Stimulated activated CD4-positive, alpha-beta T cell treated with anti-CD3 and anti-CD28 coated beads, Interleukin-12 subunit alpha, Interleukin-12 subunit beta, amount 100 ng/mL, for 24 hours (primary cell): ENCODE data around the gene ERC2.

ENCODE experiments used
- DNase-seq, 2 experiments: peaks; one replicate each; pipeline ENCODE4 v3.0.0-alpha.2; 2020; ENCODE audit warnings: low read depth in 2 of 2

The ERC2 gene

DNA sequence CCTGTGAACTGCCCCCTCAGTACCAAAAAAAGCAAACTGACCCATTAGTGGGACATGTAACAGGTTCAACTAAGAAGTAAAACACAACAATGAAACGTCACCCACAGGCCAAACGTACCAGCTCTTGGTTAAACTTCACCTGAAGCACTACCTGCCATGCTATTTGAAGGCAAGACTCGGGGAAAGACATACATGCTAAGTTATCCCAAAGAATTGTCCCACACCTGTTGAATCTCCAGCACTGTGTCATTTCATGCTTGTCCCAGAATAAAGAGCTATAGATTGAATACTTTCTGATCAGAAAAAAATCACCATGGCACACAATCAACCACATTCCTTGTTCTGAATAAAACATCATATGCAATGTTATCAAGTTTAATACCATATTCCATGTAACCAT lies 785.8 kb downstream of the ERC2 start:
- no peak for DNase-seq

DNA sequence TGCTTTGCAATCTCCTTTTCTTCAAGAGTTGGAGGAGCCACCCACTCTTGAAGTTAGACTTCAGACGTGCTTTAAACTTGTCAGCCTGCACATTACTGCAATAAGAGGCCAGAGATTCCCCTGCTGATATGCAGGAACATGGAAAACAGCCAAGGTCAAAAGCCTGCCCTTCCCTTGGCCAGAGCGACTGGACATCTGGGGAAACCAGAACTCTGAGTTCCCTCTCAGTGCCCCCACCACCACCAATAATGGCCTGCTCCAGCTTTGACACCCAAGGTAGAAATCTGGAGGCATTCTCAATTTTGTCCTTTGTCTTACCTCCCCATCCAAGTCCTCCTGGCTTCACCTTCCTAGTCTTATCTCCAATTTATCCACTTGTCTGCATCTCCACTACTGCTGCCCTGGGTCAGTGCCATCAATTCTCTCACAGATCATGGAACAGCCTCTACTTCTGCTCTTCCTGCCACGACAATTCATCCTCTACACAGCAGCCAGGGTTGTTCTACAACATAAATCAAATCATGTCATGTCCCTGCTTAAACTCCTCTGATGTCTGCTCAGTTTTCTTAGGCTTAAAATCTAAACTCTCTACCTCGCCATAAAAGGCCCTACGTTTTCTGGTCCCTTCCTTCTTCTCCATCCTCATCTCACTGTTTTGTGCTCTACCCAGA lies 789.6 kb downstream of the ERC2 start:
- DNase-seq = no peak

DNA sequence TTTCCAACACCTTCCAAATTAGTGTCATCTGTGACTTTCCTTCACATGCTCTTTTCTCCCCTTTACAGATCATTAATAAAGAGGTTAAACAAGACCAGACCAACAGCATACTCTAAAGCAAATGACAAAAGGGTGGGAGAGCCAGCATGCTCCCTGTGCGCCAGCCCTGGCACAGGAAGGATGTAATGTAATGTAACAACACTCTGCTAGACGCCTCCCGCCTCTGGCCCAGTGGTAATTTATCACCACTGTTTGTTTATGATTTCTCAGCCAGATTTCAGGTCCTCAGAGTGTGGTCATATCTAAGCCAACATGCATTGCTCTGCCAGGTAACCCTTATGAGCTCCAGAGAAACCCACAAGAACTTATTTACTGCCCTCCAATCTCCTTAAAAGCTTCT lies 791.6 kb downstream of the ERC2 start:
- DNase-seq = no peak

DNA sequence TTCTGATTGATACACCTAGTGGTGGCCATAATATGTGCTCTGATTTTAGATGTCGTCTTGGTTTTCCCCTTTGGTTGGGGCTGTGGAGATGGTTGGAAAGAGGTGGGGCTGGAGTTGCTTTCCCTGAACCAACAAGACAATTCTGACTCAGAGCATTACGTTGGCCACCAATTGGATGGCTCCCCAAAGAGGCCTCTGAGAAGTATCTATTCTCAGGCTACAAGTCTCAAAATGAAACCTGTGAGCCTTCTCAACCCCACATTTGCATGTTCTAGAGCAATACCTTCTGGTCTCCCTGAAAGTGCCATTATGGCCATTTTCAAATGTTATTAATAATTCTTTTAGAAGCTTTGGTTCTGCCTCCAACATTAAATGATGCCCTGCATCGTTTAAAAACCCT lies 792.8 kb downstream of the ERC2 start:
- DNase-seq = no peak

DNA sequence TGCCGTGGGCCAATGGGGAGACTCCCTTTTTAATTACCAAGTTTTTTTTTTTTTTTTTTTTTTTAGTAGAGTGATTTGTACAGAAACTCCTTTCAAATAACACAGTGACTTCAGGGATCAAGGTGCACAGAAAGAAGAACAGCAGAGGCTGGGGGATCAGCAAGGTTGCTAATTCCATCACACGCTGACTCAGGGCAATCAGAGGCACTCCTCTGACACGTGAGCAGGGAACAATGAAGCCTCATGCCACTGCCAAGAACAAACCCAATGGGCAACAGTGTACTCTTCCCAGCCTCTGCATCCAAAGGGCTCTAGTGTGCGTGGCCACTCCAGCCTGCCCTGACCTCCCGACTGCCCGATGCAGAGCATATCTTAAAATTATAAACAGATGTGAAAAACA lies 794.5 kb downstream of the ERC2 start:
- no peak for DNase-seq

DNA sequence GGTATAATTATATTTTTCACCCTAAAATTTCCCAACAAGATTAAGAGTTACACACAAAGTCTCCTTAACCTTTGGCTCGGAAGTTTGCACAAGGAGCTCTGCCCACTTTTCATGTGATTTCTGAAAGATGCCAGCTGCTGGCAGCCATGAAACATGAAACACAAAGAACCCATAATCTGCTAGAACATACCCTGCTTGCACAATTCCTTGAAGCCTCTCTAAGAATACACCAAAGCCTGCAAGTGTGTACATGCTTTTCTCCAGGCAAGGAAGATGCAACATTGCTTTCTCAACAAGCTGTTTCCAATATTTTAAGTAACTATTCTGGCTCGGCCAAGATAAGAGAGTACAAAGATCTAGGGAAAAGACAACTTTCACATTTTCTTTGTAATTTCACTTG lies 799.1 kb downstream of the ERC2 start:
- no peak for DNase-seq

DNA sequence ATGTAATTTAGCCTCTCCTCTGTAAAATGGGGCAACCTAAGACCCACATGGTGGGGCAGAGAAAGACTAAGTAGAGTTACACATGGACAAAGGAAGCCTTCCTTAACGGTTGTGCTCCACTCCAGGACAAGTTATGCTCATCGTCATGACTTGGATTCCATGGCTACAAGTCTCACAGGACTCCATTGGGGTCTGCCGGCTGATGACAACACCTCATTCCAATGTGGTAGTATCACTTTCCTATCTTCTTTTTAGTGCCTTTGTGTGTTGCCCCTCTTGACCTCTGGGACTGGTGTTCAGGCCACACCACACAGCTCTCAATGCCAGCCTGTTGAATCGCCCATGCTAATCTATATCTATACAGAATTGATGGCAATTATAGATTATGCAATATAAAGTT lies 799.9 kb downstream of the ERC2 start:
- no peak for DNase-seq

DNA sequence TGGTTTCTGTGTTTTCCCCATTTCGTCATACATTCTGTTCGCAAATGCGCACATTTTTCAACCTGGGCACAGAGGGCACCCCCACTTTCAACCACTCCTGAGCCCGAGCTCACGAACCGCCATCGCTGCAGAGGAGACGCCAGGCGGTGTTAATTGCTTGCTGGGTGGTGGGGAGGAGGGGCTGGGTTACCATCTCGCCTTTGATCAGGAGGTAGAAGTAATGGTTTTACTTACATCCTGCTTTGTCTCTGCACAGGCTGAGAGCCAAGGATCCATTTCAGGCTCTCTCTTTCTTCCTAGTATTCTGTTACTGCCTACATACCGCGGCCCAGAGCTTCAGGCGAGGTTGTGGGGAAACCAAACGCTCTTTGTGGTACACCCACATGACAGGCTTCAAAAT lies 803.9 kb downstream of the ERC2 start:
- no peak for DNase-seq

DNA sequence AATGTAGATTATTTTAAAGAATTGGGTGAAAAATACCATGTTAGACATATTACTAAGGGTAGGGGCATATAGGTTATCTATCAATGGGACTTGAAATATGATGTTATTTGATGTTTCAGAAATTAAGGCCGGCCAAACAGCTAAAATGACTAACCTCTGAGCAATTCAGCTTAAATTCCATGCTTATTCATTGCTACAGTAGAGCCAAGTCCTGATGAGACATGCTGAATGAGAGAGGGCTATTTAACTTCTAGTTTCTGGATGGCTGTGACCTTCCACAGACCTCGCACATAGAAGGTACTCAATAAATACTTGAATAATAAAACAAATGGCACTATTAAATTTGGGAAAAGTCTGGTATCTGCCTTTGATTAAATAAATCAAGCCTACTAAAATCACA lies 805.6 kb downstream of the ERC2 start:
- DNase-seq = no peak

DNA sequence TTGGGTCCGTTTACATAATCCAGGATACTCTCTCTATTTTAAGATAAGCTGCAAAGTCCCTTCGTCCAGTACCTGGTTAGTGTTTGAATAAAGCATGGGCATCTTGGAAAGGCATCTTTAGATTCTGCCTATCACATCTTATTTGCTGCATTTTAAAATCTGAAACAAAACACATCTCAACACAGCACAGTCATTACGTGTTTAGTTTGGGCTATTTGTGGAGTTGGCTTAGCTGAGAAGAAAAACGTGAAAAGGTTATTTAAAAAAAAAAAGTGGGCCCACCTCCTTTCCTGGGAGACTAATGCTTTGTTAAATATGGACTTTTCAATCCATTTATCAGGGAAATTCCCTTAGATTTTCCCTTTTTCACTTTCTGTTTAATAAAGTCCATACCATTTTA lies 806.7 kb downstream of the ERC2 start:
- DNase-seq = no peak

DNA sequence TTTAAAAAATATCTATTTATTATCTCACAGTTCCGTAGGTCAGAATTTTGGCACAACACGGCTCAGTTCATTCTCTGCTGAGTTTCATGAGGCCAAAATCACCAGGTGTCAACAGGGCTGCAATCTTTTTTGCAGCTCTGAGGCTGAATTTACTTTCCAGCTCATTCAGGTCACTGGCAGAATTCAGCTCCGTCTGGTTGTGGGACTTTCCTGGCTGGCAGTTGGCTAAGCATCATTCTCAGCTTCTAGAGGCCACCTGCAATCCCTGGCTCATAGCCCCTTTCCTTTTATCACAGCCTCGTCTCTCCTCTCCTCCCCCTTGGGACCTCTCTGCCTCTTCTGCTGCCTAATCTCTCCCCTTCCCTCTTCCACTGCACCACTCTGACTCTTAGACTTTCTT lies 807.1 kb downstream of the ERC2 start:
- no peak for DNase-seq

DNA sequence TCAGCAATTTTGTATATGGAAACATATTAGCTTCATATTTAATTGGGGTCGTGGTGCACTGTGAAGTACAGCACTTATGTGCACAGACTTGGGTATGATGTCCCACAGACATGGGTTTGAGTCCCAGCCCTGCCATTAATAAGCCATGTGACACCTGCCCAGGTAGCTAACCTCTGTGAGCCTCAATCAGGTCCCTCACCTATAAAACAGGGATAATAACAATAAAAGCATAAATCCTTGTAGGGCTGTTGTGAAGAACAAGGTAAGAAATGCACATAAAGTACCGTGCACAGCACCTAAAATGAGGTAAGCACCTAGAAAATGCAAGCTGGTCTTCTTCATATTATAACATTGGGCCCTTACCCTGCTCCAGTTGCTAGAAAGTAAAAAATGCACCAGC lies 807.6 kb downstream of the ERC2 start:
- DNase-seq = no peak

DNA sequence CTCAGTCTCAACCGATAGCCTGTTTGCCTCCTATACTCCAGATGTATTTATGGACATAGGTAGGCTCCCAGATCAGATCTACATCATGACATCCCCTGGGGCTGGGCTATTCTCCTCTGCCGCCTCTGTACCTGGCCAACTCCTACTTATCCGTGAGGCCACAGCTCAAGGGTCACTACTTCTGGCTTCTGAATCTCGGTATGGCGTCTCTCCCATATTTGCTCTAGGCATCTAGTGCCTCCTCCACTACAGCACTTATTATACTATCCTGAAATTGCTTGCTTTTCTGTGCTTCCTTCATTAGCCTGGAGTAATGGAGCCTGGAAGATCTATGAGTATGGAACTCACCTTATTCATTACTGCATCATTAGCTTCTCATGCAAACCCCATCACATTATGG lies 808.6 kb downstream of the ERC2 start:
- DNase-seq = no peak

DNA sequence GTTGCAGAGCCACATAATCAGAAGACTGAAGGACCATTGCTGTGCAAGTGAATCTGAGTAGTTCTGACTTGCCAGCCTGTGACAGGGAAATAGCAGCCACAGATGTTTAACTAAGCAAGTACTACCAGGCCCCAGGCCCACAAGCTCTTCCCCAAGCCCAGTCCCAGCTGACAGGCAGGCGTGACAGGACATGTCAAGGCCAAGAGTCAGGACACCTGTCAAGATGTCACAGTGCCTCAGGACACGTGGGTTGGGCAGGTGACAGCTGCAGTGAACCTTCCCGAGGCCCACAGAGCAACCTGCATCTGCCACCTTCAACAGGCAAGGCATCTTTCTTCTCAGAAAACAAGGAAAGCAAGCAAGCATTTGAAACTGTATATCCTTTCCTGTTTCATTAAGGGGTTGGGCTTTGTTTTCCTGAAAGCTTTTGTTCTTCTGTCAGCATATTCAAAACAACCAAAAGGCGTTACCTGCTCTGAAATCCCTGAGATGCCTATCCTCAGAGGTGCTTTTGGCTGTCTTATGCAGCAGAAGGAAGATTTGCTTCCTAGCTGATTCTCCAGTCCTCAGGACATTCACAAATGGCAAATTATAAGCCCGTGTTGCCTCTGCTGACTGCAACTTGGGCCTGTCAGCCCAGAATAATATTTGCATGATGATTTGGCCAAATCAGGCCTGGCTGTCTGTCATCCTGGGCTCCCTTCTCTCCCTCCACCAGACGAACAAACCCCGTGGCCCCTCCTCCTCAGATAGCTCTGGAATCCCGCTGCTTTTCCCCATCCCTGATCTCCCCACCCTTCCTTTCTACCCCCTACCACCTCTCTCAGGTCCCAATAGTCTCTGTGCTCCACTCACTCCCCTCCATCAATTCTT lies 809.3 kb downstream of the ERC2 start:
- DNase-seq = no peak

DNA sequence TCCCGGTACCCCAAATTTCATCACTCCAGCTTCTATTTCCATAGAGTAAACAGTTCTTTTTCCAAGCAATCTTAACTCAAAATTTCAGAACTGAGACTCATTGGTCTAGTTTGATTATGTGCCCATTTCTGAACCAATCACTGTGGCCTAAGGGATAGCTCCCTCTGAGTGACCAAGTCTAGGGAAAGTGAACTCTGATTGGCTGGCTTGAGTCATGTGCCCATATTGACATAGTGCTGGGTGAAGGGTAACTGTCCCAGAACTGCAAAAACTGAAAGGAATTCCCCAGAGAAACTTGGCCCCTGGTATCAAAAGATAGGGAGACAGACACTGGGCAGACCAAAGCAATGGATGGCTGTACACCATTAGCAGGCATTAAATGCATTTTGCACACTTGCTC lies 810.0 kb downstream of the ERC2 start:
- DNase-seq = no peak

DNA sequence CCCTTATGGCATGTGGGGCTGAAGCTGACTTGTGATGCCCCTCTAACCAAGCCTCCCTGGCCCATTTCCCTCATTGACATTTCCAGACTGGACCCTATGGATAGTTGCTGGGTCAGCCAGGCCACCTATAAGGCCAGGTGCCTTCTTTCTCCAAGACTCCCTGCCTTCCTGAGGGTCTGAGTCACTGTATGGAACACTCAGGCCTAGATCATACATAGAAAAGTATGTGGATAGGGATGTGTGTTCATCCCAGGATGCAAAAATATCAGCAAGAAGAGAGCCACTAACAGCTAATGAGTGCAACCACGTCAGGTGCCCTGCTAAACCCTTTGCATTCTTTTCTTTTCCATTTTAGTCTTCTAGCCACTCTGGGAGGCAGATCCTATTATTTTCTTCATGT lies 812.7 kb downstream of the ERC2 start:
- no peak for DNase-seq

DNA sequence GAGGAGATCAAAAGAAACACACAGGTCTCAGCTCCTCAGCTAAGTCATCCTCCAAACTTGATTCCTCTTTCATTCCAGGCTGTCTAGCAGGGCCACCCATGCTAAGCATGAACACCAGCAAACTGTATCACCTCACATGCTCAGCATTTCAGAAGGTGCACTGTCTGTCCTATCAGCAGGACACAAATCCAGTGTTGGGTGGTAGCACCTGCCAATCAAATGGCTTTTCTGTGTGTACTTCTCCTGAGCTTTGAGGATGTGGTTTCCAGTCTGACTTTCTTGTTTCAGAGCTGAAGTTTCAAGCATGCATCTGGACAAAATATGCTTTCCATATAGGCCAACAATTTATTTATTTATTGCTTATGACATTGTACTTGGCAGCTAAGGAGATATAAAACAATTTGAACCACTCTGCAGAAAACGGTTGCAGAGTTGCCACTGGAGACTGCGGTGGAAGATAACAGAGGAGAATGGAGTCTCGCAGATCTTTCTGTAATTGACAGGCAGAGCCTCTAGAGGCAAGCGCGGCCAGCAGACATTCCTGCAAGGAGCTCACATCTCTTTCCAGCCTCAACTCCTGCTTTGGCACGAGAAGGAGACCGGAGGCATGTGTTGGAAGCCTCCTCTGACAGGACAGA lies 814.0 kb downstream of the ERC2 start:
- no peak for DNase-seq

DNA sequence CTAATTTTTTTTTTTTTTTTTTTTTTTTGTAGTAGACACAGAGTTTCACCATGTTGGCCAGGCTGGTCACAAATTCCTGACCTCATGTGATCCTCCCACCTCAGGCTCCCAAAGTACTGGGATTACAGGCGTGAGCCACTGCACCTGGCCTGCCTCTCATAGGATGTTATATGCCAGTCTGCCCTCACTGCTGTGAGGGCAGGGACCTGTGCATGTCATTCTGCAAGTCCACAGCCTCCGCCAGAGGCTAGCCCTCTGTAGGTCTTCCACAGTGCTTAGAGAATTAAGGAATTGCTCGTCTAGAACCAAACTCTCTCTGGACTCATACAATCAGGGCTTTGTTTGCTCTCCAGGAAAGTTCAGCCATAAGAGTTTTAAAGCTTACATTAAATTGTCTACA lies 817.3 kb downstream of the ERC2 start:
- no peak for DNase-seq

DNA sequence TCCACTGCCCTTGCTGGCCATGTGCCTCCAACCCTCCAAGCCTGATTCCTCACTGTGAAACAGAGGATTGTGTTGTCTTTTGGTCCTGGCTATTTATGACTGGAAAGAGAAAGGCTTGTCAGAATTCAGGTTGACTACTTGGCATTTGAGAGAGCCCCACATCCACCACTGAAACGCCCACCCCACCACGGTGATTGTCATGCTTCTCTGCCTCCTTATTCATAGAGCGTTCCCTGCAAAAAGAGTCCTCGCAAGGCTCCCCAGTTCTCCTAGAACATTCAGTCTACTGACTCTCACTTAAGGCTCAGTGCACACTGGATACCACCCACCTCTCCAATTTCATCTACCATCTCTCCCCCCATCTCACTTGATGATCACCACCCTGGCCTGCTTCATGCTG lies 818.3 kb downstream of the ERC2 start:
- DNase-seq = no peak

DNA sequence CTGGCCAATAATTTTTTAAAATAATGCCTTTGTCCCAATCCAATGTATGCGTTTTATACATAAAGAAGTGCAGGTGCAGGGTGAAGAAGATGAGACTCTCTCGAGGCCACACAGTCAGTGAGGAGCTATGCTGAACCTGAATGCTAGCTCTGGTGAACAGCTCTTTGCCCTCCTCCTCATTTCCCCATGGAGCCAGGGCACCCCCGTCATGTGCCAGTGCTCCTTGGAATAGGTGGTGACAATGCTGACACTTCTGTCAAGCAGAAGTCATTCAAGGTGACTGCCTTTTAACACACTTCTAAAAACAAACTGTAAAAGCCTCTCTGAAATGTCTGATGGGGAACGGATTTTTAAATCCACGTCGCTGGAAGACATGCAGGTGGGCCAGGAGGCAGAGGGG lies 818.7 kb downstream of the ERC2 start:
- DNase-seq = no peak

DNA sequence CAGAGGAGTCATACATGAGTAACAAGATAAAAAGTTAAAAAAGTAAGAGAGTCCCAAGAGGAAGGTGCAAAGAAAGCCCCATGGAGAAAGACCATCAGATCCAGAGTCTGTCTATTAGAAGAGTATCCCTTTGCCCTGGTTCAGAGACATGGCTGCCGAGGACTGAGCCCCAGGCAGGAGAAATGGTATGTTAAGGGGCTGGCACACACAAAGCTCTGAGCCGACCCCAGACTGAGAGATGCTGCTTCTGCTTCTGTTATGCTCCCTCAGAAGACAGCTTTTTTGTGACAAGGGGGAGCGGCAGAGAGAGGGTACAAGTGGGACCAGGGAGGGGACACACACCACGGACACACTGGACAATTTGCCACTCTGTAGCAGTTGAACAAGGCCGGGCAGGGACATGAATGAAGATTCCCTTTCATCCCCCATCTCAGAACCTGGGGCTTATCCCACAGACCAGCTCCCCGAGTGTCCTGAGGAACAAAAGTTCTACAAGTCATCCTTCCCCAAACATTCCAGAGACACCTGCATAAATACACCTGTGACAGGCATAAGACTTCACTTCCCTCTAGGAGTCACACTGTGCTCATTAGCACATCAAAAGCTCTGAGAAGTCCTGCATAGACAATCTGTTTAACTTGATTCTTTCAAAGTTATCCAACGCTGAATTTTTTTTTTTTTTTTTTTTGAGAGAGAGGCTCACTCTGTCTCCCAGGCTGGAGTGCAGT lies 819.5 kb downstream of the ERC2 start:
- no peak for DNase-seq

DNA sequence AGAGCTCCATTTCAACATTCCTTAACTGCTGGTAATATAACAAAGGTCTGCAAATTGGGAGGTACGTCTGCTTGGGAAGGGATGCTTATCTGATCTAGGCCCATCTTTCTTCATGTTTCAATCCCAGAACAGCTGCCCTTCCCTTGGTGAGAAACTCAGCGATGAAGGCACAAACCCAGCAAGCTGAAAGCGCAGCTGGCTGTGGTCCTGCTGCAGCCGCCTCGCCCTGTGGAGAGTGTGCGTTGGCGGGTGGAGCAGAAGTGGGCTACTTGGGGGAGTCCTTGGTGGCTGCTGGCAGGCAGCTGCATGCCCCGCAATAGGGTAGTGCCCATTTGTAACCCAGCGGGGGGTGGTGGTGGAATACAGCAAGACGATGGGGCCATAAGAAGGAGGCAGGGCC lies 820.6 kb downstream of the ERC2 start:
- DNase-seq = no peak
